ACC112 (cell line): ENCODE measurements around the gene ZBTB21.
"Not testable (repeated sequence)": the region's sequence is repeated elsewhere in the genome, so short reads cannot be mapped to it uniquely, and the experiment has no call there.

ENCODE experiments used
- H2AFZ ChIP-seq: fragments of 200-600 bp; sonication (generic); one replicate; pipeline ENCODE4 v1.6.0; 2017; ENCODE audit warnings: antibody characterized with exemption, low read length; ENCODE audit not compliant: unreplicated experiment
- H3K27ac ChIP-seq: fragments of 200-600 bp; sonication (generic); 2 replicates; pipeline ENCODE4 v1.5.1; 2014; ENCODE audit warnings: low read depth, mild to moderate bottlenecking, antibody characterized with exemption, low read length, moderate library complexity
- H3K27me3 ChIP-seq: fragments of 200-600 bp; sonication (generic); 2 replicates; pipeline ENCODE4 v1.6.1; 2014; ENCODE audit warnings: mild to moderate bottlenecking, antibody characterized with exemption, low read length, moderate library complexity, mixed read lengths; ENCODE audit not compliant: insufficient read depth
- H3K36me3 ChIP-seq: fragments of 200-600 bp; sonication (generic); 2 replicates; pipeline ENCODE4 v1.6.1; 2016; ENCODE audit warnings: mild to moderate bottlenecking, antibody characterized with exemption, low read length, moderate library complexity, mixed read lengths; ENCODE audit not compliant: insufficient read depth
- H3K4me1 ChIP-seq: fragments of 200-600 bp; sonication (generic); one replicate; pipeline ENCODE4 v1.6.1; 2016; ENCODE audit warnings: low read length, mixed read lengths; ENCODE audit not compliant: insufficient read depth, unreplicated experiment, control insufficient read depth
- H3K4me3 ChIP-seq: fragments of 200-600 bp; sonication (generic); 2 replicates; pipeline ENCODE4 v1.5.1; 2014; ENCODE audit warnings: mild to moderate bottlenecking, low read depth, low read length
- H3K79me2 ChIP-seq: fragments of 200-600 bp; sonication (generic); one replicate; pipeline ENCODE4 v1.6.0; 2016; ENCODE audit warnings: low read length; ENCODE audit not compliant: control insufficient read depth, unreplicated experiment, insufficient read depth

ZBTB21 gene

GRCh38 chr21:42007356-42007940, 2.7 kb downstream of the ZBTB21 start:
- Histone ChIP-seq H3K4me1 (peaks cover 14% of the 10 kb centered on the region), H3K36me3 (no peaks in the 10 kb centered on the region), H2AFZ (no peak overlapping the region), H3K4me3 (no peak overlapping the region), H3K79me2 (peaks cover 50% of the 10 kb centered on the region), H3K27me3 (no peaks in the 10 kb centered on the region), H3K27ac (no peak overlapping the region)

- Histone ChIP-seq H3K4me1 (peaks cover 21% of the 10 kb centered on the region), H3K27ac (no peak overlapping the region), H3K36me3 (no peaks in the 10 kb centered on the region; the same call in 1 of the 2 replicates), H3K27me3 (no peaks in the 10 kb centered on the region), H2AFZ (no peak overlapping the region), H3K4me3 (no peak overlapping the region), H3K79me2 (peaks cover 53% of the 10 kb centered on the region)
Measured at GRCh38 chr21:42006765-42007164, 3.4 kb downstream of the ZBTB21 start.

GRCh38 chr21:42004406-42005199, 5.6 kb downstream of the ZBTB21 start:
- peaks cover 74% of the 10 kb centered on the region for H3K79me2 ChIP-seq
- H3K36me3 ChIP-seq: peaks cover 19% of the 10 kb centered on the region; the same call in 1 of the 2 replicates
- no peaks in the 10 kb centered on the region for H3K27me3 ChIP-seq
- no peak overlapping the region for H3K4me3 ChIP-seq
- H3K27ac ChIP-seq: no peak overlapping the region
- no peak overlapping the region for H2AFZ ChIP-seq
- peaks cover 21% of the 10 kb centered on the region for H3K4me1 ChIP-seq

- Histone ChIP-seq H3K4me1 (peaks cover 18% of the 10 kb centered on the region), H3K36me3 (peaks cover 19% of the 10 kb centered on the region; the same call in 1 of the 2 replicates), H3K79me2 (peaks cover 68% of the 10 kb centered on the region)
Measured at GRCh38 chr21:42003051-42003461, 7.1 kb downstream of the ZBTB21 start.

GRCh38 chr21:42002421-42002958, 7.7 kb downstream of the ZBTB21 start:
- Histone ChIP-seq H3K27ac (peak overlapping the region; percentile 72), H3K4me3 (no peak overlapping the region), H3K79me2 (peaks cover 63% of the 10 kb centered on the region), H3K36me3 (peaks cover 22% of the 10 kb centered on the region; the same call in 1 of the 2 replicates), H3K27me3 (no peaks in the 10 kb centered on the region), H3K4me1 (peaks cover 18% of the 10 kb centered on the region), H2AFZ (no peak overlapping the region)

More at GRCh38 chr21:42003051-42003461, 7.1 kb downstream of the ZBTB21 start:
- Histone ChIP-seq H3K27ac (peak overlapping the region; percentile 38), H3K4me3 (no peak overlapping the region), H3K27me3 (no peaks in the 10 kb centered on the region), H2AFZ (no peak overlapping the region)

- peaks cover 55% of the 10 kb centered on the region for H3K79me2 ChIP-seq
- H3K4me1 ChIP-seq: peaks cover 18% of the 10 kb centered on the region
- H3K4me3 ChIP-seq: no peak overlapping the region
- H3K27me3 ChIP-seq: no peaks in the 10 kb centered on the region
- H2AFZ ChIP-seq: no peak overlapping the region
- H3K27ac ChIP-seq: peak overlapping the region; percentile 72
- H3K36me3 ChIP-seq: peaks cover 24% of the 10 kb centered on the region; the same call in 1 of the 2 replicates
Measured at GRCh38 chr21:42001781-42002180, 8.4 kb downstream of the ZBTB21 start.

GRCh38 chr21:42000908-42001307, 9.3 kb downstream of the ZBTB21 start:
- no peak overlapping the region for H3K27ac ChIP-seq
- no peaks in the 10 kb centered on the region for H3K27me3 ChIP-seq
- peaks cover 50% of the 10 kb centered on the region for H3K79me2 ChIP-seq
- no peak overlapping the region for H3K4me3 ChIP-seq
- peaks cover 18% of the 10 kb centered on the region for H3K4me1 ChIP-seq
- H2AFZ ChIP-seq: no peak overlapping the region
- peaks cover 33% of the 10 kb centered on the region; the same call in 1 of the 2 replicates for H3K36me3 ChIP-seq

- peaks cover 45% of the 10 kb centered on the region for H3K36me3 ChIP-seq
- H2AFZ ChIP-seq: no peak overlapping the region
- H3K4me3 ChIP-seq: no peak overlapping the region
- H3K79me2 ChIP-seq: peaks cover 26% of the 10 kb centered on the region
- H3K4me1 ChIP-seq: peaks cover 17% of the 10 kb centered on the region
- H3K27ac ChIP-seq: no peak overlapping the region
- H3K27me3 ChIP-seq: no peaks in the 10 kb centered on the region
Measured at GRCh38 chr21:41997657-41998056, 12.5 kb downstream of the ZBTB21 start.

GRCh38 chr21:41995577-41995976, 14.6 kb downstream of the ZBTB21 start:
- H3K27me3 ChIP-seq: no peaks in the 10 kb centered on the region
- peaks cover 11% of the 10 kb centered on the region for H3K79me2 ChIP-seq
- H2AFZ ChIP-seq: no peak overlapping the region
- H3K4me1 ChIP-seq: peaks cover 9% of the 10 kb centered on the region
- H3K4me3 ChIP-seq: no peak overlapping the region
- no peak overlapping the region for H3K27ac ChIP-seq
- H3K36me3 ChIP-seq: peaks cover 44% of the 10 kb centered on the region

- not testable (repeated sequence) for H3K27ac ChIP-seq, H3K79me2 ChIP-seq, H2AFZ ChIP-seq, H3K4me3 ChIP-seq, H3K4me1 ChIP-seq, H3K27me3 ChIP-seq
- H3K36me3 ChIP-seq: peaks cover 35% of the 10 kb centered on the region
Measured at GRCh38 chr21:41994613-41995012, 15.5 kb downstream of the ZBTB21 start.
